Measurements from ENCODE around the gene ATRNL1. TPM values are rescaled to one million over a fixed set of nuclear protein-coding genes. Genes with fewer than 3 reads are reported as not detected.

Gene ATRNL1
- polyA plus RNA-seq, 1 of the 3 experiments (the other 2 are of a cell fraction) = 0.67 TPM

DNA sequence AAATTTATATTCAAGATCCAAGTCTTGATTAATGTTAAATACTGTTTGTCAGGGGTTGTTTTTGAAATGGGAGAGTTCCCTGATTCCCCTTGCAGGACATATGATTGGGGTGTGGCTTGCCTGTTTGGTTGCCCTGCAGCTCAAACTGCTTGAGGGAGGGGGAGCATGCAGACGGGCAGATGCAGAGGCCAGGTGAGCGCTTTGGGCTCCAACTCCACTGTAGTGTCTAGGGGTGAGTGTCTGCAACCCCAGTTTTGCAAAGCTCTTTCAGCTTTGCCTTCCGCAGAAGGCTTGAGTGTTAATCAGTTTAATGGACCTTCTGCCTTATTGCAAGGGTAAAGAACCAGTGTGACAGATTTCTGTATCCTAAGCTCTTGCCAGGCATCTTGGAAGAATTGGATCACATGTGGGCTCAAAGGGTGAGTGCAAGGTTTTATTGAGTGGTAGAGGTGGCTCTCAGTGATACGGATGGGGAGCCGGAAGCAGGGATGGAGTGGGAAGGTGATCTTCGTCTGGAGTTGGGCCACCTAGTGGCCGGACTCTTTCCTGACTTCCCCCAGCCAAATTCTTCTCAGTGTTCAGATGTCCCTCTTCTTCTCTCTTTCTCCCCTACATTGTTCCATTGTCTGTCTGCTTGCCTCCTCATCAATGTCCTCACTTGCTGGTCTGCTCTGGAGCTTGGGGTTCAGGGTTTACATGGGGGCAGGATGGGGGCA is 479.7 kb downstream of the ATRNL1 start:
- Histone ChIP-seq H2AFZ (ENCODE audit: low read depth) (no peak overlapping the region), H3K79me2 (ENCODE audit: insufficient read depth) (no peaks in the 10 kb centered on the region), H3K4me2 (no peak overlapping the region), H3F3A (replicated peaks; ENCODE audit: insufficient read depth) (no peaks in the 10 kb centered on the region), H3K27me3 (ENCODE audit: insufficient read depth) (no peaks in the 10 kb centered on the region), H3K4me3 (ENCODE audit: low read depth in 2 of 2, low read length in 1 of 2) (no peak overlapping the region), H3K36me3 (replicated peaks in 1 of 2; ENCODE audit: control insufficient read depth in 1 of 2, insufficient read depth in 2 of 2, low read length in 1 of 2) (no peaks in the 10 kb centered on the region), H3K9ac (no peak overlapping the region), H3K9me3 (no peaks in the 10 kb centered on the region), H3K4me1 (ENCODE audit: control insufficient read depth in 1 of 2, insufficient read depth in 2 of 2, low read depth in 1 of 2, low read length in 1 of 2) (no peaks in the 10 kb centered on the region), H4K20me1 (ENCODE audit: insufficient read depth) (no peaks in the 10 kb centered on the region), H3K9me2 (no peaks in the 10 kb centered on the region), H3K27ac (ENCODE audit: low read depth in 2 of 2, low read length in 1 of 2) (no peak overlapping the region)
- TF ChIP-seq GATA2 (CRISPR knock-in tag; IDR thresholded peaks at IDR 0.05) = no peak
- TF ChIP-seq, protein P1, sequence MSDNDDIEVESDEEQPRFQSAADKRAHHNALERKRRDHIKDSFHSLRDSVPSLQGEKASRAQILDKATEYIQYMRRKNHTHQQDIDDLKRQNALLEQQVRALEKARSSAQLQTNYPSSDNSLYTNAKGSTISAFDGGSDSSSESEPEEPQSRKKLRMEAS (IDR thresholded peaks at IDR 0.05; ENCODE audit: low read depth) = no peak
- TF ChIP-seq, protein P2, sequence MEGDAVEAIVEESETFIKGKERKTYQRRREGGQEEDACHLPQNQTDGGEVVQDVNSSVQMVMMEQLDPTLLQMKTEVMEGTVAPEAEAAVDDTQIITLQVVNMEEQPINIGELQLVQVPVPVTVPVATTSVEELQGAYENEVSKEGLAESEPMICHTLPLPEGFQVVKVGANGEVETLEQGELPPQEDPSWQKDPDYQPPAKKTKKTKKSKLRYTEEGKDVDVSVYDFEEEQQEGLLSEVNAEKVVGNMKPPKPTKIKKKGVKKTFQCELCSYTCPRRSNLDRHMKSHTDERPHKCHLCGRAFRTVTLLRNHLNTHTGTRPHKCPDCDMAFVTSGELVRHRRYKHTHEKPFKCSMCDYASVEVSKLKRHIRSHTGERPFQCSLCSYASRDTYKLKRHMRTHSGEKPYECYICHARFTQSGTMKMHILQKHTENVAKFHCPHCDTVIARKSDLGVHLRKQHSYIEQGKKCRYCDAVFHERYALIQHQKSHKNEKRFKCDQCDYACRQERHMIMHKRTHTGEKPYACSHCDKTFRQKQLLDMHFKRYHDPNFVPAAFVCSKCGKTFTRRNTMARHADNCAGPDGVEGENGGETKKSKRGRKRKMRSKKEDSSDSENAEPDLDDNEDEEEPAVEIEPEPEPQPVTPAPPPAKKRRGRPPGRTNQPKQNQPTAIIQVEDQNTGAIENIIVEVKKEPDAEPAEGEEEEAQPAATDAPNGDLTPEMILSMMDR (IDR thresholded peaks at IDR 0.05) = peak; percentile 50
- peak; percentile 8; the same call in 1 of the 2 replicates for TF ChIP-seq RAD21 (IDR thresholded peaks at IDR 0.05; ENCODE audit: low read length)
- ChIA-PET CTCF (interaction anchor here (0.9 kb wide), 1 partner anchor 23 kb away, joined by 4 read pairs; no protein-coding TSS in a partner anchor), POLR2A (no interaction called here)
- DNase-seq = peak; percentile 12
- 51% methylated on average over 6 of the region's 7 CpGs for WGBS (ENCODE audit: low lambda C conversion rate)

DNA sequence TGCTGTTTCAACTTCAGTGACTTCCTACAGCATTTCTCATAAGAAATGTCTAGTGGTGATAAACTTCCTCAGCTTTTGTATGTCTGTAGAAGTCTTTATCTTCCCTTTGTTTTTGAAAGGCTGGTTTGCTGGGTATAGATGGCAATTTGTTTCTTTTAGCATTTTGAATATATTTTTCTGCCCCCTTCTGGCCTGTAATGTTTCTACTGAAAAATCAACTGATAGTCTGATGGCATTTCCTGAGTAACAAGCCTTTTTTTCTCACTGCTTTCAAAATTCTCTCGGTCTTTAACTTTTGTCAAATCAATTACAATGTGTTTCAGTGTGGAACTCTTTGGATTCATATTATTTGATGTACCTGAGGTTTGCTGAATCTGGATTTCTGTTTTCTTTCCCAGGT is 487.1 kb downstream of the ATRNL1 start:
- POLR2A ChIA-PET = no interaction called here
- TF ChIP-seq RXRA (IDR thresholded peaks at IDR 0.05; ENCODE audit: borderline replicate concordance, low read depth) = no peak
- TF ChIP-seq SMC3 (IDR thresholded peaks at IDR 0.05; ENCODE audit: low read depth, low read length) = no peak
- no peak for TF ChIP-seq NRF1 (IDR thresholded peaks at IDR 0.05; ENCODE audit: low read depth, low read length)
- TF ChIP-seq EP300 (IDR thresholded peaks at IDR 0.05; ENCODE audit: borderline replicate concordance in 1 of 2, low read depth in 1 of 2, low read length in 1 of 2) = no peak
- TF ChIP-seq, protein P3, sequence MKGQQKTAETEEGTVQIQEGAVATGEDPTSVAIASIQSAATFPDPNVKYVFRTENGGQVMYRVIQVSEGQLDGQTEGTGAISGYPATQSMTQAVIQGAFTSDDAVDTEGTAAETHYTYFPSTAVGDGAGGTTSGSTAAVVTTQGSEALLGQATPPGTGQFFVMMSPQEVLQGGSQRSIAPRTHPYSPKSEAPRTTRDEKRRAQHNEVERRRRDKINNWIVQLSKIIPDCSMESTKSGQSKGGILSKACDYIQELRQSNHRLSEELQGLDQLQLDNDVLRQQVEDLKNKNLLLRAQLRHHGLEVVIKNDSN (IDR thresholded peaks at IDR 0.05; ENCODE audit: borderline replicate concordance, low read depth) = no peak
- TF ChIP-seq RCOR1 (IDR thresholded peaks at IDR 0.05; ENCODE audit: low read length) = no peak
- no peak for TF ChIP-seq CHD2 (IDR thresholded peaks at IDR 0.05; ENCODE audit: low read length, partially characterized antibody)
- TF ChIP-seq TEAD4 (IDR thresholded peaks at IDR 0.05; ENCODE audit: borderline replicate concordance, insufficient read depth) = no peak
- TF ChIP-seq, protein P1 (IDR thresholded peaks at IDR 0.05; ENCODE audit: low read depth) = no peak
- no peak for TF ChIP-seq ELF1 (IDR thresholded peaks at IDR 0.05)
- TF ChIP-seq RAD21 (IDR thresholded peaks at IDR 0.05; ENCODE audit: low read length) = no peak
- TF ChIP-seq FOSL2 (IDR thresholded peaks at IDR 0.05; ENCODE audit: borderline replicate concordance, low read depth) = no peak
- TF ChIP-seq, protein P4, sequence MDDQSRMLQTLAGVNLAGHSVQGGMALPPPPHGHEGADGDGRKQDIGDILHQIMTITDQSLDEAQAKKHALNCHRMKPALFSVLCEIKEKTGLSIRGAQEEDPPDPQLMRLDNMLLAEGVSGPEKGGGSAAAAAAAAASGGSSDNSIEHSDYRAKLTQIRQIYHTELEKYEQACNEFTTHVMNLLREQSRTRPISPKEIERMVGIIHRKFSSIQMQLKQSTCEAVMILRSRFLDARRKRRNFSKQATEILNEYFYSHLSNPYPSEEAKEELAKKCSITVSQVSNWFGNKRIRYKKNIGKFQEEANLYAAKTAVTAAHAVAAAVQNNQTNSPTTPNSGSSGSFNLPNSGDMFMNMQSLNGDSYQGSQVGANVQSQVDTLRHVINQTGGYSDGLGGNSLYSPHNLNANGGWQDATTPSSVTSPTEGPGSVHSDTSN (IDR thresholded peaks at IDR 0.05) = no peak
- TF ChIP-seq YY1 (IDR thresholded peaks at IDR 0.05; ENCODE audit: low read depth) = no peak
- TF ChIP-seq SIN3A (IDR thresholded peaks at IDR 0.05; ENCODE audit: borderline replicate concordance, low read depth, low read length) = no peak
- TF ChIP-seq RFX5 (IDR thresholded peaks at IDR 0.05; ENCODE audit: low read length) = no peak
- TF ChIP-seq FOXM1 (IDR thresholded peaks at IDR 0.05; ENCODE audit: low read depth) = no peak
- no peaks in the 10 kb centered on the region for H3K4me1 ChIP-seq (ENCODE audit: control insufficient read depth in 1 of 2, insufficient read depth in 2 of 2, low read depth in 1 of 2, low read length in 1 of 2)
- no peaks in the 10 kb centered on the region for H3K36me3 ChIP-seq (replicated peaks in 1 of 2; ENCODE audit: control insufficient read depth in 1 of 2, insufficient read depth in 2 of 2, low read length in 1 of 2)
- no peaks in the 10 kb centered on the region for H3K79me2 ChIP-seq (ENCODE audit: insufficient read depth)
- H3K27ac ChIP-seq (ENCODE audit: low read depth in 2 of 2, low read length in 1 of 2) = no peak overlapping the region
- no peaks in the 10 kb centered on the region for H3K27me3 ChIP-seq (ENCODE audit: insufficient read depth)
- H3K9ac ChIP-seq = no peak overlapping the region
- 21% methylated on average over 1 of the region's 1 CpG for WGBS (ENCODE audit: low lambda C conversion rate)
- H3K9me3 ChIP-seq = no peaks in the 10 kb centered on the region
- no peaks in the 10 kb centered on the region for H3K9me2 ChIP-seq
- H3K4me2 ChIP-seq = no peak overlapping the region
- no peak overlapping the region for H2AFZ ChIP-seq (ENCODE audit: low read depth)
- no peaks in the 10 kb centered on the region for H4K20me1 ChIP-seq (ENCODE audit: insufficient read depth)
- H3F3A ChIP-seq (replicated peaks; ENCODE audit: insufficient read depth) = no peaks in the 10 kb centered on the region
- H3K4me3 ChIP-seq (ENCODE audit: low read depth in 2 of 2, low read length in 1 of 2) = no peak overlapping the region
- CTCF ChIA-PET = interaction anchor here (0.9 kb wide), 1 partner anchor 14 kb away, joined by 3 read pairs; no protein-coding TSS in a partner anchor
- DNase-seq = no peak
